Measurements from ENCODE around the gene PTDSS2. TPM values are rescaled to one million over a fixed set of nuclear protein-coding genes. Genes with fewer than 3 reads are reported as not detected.

Gene PTDSS2
- total RNA-seq, 1 donor from 2014 or later: 31.1 TPM

DNA sequence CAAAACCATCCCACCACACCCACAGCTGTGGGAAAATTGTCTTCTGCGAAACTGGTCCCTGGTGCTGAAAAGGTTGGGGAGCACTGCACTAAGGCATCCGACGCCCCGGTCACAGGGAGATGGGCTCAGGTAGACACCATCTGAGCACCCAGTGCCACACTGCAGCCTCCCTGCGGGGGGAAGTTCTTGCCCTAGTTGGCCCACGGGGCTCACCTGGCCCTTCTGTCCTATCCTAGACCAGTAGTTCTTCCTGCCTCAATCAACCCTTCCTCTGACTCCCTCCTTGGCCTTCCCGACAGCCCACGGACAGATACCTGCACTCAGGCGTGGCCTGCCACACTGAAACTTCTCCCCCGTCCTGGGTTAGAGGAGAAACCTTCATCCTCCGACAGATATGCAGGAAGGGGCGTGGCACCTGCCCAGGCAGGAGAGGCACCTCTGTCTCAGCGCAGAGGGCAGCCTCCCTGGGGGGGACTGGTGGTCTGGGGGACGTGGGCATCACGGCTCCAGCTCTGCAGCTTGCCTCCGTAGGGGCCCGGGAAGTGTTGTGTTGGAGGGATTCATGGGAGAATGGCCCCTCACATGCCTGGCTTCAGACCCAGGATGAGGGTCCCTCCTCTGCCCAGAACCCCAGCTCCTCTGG lies 12.7 kb upstream of the PTDSS2 start:
- no peak for DNase-seq
- TF ChIP-seq, protein P1, sequence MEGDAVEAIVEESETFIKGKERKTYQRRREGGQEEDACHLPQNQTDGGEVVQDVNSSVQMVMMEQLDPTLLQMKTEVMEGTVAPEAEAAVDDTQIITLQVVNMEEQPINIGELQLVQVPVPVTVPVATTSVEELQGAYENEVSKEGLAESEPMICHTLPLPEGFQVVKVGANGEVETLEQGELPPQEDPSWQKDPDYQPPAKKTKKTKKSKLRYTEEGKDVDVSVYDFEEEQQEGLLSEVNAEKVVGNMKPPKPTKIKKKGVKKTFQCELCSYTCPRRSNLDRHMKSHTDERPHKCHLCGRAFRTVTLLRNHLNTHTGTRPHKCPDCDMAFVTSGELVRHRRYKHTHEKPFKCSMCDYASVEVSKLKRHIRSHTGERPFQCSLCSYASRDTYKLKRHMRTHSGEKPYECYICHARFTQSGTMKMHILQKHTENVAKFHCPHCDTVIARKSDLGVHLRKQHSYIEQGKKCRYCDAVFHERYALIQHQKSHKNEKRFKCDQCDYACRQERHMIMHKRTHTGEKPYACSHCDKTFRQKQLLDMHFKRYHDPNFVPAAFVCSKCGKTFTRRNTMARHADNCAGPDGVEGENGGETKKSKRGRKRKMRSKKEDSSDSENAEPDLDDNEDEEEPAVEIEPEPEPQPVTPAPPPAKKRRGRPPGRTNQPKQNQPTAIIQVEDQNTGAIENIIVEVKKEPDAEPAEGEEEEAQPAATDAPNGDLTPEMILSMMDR (IDR thresholded peaks at IDR 0.05): no peak
- peaks cover 9% of the 10 kb centered on the region for H3K27me3 ChIP-seq
- no peaks in the 10 kb centered on the region for H3K36me3 ChIP-seq
- intact Hi-C loops (cut with DNase I): no loop called here
- H3K4me1 ChIP-seq: no peaks in the 10 kb centered on the region
- no peaks in the 10 kb centered on the region for H3K9me3 ChIP-seq
- H3K4me3 ChIP-seq: no peak overlapping the region
- no peak overlapping the region for H3K27ac ChIP-seq
- ATAC-seq: no peak

DNA sequence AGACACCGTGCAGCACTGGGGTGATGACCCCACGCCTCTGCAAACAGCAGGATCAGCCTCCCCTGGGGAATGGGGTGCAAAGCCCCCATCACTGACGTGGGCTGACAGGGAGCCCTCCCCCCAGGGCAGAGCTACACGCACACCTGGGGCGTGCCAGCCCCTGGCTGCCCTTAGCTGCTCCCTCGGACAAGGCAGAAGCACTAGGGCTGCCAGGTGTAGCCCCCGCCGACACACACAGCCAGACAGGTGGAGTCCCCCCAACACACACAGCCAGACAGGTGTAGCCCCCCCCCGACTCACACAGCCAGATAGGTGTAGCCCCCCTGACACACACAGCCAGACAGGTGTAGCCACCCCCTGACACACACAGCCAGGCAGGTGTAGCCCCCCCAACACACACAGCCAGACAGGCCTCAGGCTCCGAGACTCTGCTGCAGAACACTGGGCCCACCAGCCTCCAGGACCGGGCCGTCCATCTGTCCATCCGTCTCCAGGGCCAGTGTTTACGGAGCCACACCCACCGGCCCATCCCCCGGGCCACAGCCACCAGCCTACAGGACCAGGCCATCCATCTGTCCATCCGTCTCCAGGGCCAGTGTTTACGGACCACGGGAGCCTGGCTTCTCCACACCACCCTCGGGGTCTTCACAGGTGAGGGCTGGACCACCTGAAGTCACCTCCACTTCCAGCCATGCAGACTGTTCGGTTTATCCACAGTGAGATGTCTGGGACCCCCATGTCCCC lies 11.8 kb upstream of the PTDSS2 start:
- intact Hi-C loops (cut with DNase I): no loop called here
- Histone ChIP-seq H3K36me3 (no peaks in the 10 kb centered on the region), H3K9me3 (no peaks in the 10 kb centered on the region), H3K4me3 (no peak overlapping the region), H3K27me3 (peaks cover 9% of the 10 kb centered on the region), H3K27ac (no peak overlapping the region), H3K4me1 (no peaks in the 10 kb centered on the region)
- ATAC-seq (no peak), DNase-seq (no peak)
- TF ChIP-seq, protein P1 (IDR thresholded peaks at IDR 0.05): no peak

DNA sequence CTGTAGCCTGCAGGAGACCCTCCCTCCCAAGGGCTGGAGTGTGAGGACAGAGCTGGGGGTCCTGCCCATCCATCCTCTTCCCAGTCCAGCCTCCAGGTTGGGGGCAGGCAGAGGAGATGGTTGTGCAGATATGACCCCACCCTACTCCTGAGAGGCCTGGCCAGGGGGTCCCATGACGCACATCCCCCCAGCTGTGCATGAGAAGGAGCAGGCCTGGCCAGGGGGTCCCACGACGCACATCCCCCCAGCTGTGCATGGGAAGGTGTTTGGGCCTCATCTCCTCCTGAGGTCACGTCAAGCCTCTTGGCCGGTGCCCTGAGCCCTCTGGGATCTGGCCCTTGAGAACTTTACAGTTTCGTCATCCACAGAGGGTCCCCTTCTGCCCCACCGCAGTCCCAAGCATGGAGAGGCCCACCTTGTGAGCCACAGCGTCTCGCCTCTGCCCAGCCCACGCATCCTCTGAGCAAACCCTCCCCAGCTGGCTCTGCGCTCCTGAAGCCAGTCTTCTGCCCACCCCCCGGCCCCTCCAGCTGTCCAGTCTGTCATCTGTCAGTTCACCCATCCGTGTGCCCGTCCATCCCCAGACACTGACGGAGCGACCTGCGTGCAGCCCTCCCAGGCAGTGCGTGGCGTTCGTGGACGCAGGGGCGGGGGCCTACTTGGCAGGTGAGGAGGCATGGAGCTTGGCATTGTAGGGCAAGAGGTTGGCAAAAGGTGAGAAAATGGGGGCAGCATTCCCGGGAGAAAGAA lies 10.6 kb upstream of the PTDSS2 start:
- no peak for ATAC-seq
- Histone ChIP-seq H3K4me3 (no peak overlapping the region), H3K4me1 (peaks cover 5% of the 10 kb centered on the region), H3K27ac (no peak overlapping the region), H3K9me3 (no peaks in the 10 kb centered on the region), H3K36me3 (no peaks in the 10 kb centered on the region), H3K27me3 (peaks cover 9% of the 10 kb centered on the region)
- intact Hi-C loops (cut with DNase I): no loop called here
- TF ChIP-seq, protein P1 (IDR thresholded peaks at IDR 0.05): no peak
- no peak for DNase-seq

DNA sequence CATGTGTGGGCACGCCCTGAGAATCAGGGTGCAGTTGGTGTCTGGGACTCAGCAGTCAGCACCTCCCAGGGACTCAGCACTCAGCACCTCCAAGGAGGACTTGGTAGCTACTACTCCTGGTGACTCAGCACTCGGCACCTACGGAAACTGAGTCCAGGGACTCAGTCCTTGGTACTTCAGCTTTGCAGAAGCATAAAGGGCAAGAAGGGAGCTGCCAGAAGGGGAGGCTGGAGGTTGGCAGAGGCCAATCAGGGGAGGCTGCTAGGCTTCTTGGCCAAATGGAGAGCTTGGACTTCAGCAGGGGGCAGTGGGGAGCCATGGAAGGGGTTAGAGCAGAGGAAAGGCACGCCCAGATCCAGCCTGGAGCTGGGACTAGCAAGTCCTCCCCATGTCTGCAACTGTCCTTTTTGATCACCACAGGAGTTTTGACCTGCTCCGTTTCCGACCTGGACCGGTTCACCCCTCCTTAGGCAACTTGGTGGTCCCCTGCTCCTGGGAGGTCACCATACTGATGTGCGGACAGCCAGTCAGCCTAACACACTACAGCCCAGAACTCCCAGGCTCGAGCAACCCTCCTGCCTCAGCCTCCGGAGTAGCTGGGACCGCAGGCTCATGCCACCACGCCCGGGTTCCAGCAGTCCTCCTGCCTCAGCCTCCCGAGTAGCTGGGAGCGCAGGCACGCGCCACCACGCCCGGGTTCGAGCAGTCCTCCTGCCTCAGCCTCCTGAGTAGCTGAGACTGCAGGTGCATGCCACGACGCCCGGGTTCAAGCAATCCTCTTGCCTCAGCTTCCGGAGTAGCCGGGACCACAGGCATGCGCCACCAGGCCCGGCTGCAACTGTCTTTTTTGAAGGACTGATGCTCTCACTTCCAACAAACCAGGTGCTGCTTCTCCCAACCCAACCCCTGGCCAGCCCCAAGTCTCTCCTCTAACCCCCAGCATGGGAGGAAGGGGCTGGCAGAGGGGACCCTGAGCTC lies 9.7 kb upstream of the PTDSS2 start:
- intact Hi-C loops (cut with DNase I): no loop called here
- ATAC-seq (peak; percentile 12), DNase-seq (no peak)
- no peak overlapping the region for H3K4me3 ChIP-seq
- H3K27ac ChIP-seq: no peak overlapping the region
- peaks cover 9% of the 10 kb centered on the region for H3K27me3 ChIP-seq
- TF ChIP-seq, protein P1 (IDR thresholded peaks at IDR 0.05): no peak
- H3K36me3 ChIP-seq: no peaks in the 10 kb centered on the region
- H3K9me3 ChIP-seq: no peaks in the 10 kb centered on the region
- peaks cover 5% of the 10 kb centered on the region for H3K4me1 ChIP-seq

DNA sequence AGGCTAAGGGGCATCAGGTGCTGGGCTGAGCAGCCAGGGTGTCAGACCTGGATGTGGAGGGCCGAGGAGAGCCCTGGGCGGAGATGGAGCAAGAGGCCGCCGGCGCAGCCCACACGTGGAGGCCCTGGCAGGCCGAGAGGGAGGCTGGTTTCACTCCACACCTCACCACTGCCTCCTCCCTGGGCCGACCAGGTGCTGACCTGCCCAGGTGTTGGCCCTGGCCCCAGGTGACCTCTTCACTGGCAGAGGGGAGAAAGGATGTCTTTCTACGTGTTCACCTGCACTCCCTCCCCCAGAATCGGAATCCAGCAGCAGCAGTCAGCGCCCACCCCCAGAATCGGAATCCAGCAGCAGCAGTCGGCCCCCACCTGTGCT lies 9.0 kb upstream of the PTDSS2 start:
- TF ChIP-seq, protein P1 (IDR thresholded peaks at IDR 0.05): no peak
- peaks cover 5% of the 10 kb centered on the region for H3K4me1 ChIP-seq
- no peaks in the 10 kb centered on the region for H3K9me3 ChIP-seq
- no peaks in the 10 kb centered on the region for H3K36me3 ChIP-seq
- ATAC-seq (peak; percentile 1), DNase-seq (no peak)
- intact Hi-C loops (cut with DNase I): no loop called here
- H3K4me3 ChIP-seq: peak overlapping the region; percentile 47
- peaks cover 9% of the 10 kb centered on the region for H3K27me3 ChIP-seq
- H3K27ac ChIP-seq: no peak overlapping the region
